Stimulated activated CD4-positive, alpha-beta T cell treated with anti-CD3 and anti-CD28 coated beads, TNF-alpha, amount 100 ng/mL, for 24 hours (primary cell): ENCODE measurements around the gene SORT1.
"Not testable (repeated sequence)": the region's sequence is repeated elsewhere in the genome, so short reads cannot be mapped to it uniquely, and the experiment has no call there.

ENCODE experiments used
- DNase-seq, 3 experiments: peaks; one replicate each; pipeline ENCODE4 v3.0.0-alpha.2; 2020; ENCODE audit warnings: low read depth in 3 of 3

Gene SORT1

DNA sequence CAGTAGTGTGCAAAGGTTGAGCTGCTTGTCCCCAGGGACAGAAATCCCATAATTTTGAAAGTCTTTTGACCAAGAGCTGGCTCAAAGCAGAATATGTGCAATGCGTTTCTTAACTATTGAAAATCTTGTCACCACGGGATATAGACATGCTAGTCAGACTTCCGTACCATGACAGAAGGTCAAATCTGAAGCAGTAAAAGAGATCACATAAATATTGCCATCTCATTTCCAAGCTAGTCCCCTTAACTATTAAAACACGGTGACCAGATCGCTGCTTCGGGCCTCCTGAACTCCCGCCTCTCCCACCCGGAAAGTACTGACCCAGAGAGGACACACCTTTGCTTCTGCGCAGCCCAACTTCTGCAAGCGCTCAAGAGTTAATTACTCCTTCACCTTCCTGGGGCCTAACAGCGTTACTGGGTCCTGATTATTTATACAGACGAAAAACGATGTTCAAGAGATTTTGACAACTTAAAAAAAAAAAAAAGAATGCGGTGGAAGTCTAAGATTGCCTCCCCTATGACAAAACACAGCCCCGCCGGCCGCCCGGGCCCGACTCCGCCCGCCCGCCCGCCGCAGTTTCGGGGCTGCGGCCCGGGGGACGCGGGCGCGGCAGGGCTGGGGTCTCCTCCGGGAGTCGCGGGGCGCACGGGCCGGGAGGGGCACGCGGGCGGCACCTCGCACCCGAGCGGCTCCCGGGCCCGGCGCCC lies 692 bp downstream of the SORT1 start:
- no peak for DNase-seq

DNA sequence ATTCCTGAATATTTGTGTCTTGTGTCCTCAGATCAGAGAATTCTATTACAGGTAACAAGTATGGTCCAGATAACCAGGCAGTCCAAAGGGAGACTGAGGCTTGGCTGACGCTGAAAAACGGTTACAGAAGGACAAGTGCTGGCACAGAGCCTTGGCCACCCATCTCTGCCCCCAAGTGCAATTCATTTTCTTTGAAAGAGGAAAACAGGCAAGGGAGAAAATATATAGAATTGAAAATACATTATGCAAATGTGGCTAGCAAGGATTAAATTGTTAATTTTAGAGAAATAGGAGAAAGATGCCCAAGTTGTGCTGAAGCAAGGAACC lies 1.2 kb downstream of the SORT1 start:
- DNase-seq = no peak

DNA sequence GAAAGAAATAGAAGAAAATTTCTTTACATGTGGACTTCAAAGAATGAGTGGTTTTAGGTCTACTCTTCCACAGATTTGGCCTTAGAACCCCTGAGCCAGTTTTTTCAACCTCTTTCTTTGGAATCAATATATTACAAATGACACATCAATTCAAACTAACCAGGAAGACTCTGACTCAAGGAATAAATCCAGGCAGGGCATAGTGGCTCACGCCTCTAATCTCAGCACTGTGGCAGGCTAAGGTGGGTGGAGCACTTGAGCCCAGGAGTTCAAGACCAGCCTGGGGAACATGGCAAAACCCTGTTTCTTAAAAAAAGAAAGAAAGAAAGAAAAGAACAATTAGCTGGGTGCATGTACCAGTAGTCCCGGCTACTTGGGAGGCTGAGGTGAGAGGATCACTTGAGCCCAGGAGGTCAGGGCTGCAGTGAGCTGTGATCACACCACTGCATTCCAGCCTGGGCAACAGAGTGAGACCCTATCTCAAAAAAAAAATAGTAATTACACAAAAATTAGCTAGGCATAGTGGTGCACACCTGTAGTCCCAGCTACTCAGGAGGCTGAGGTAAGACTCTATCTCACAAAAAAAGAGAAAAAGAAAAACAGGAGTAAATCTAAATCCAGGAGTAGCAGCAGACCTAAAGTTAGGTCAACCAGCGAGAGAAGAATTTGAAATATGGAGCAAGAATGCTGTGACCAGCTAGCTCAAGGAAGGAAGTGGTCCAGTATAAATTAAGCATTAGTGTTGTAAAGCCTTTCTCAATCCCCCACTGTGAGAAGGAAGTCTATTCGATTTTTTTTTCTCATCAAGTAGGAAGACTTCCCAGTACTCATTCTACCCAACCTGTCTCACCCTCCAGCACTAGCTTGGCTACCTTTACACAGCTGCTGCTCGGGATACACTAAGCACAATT lies 1.9 kb downstream of the SORT1 start:
- no peak for DNase-seq

DNA sequence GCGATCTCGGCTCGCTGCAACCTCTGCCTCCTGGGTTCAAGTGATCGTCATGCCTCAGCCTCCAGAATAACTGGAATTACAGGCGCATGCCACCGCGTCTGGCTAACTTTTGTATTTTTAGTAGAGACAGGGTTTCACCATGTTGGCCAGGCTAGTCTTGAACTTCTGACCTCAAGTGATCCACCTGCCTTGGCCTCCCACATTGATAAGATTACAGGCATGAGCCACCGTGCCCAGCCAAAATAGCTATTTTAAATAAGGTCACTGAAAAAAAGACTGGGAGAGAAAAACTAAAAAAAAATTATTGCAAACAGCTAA lies 2.5 kb downstream of the SORT1 start:
- DNase-seq = not testable (repeated sequence)

DNA sequence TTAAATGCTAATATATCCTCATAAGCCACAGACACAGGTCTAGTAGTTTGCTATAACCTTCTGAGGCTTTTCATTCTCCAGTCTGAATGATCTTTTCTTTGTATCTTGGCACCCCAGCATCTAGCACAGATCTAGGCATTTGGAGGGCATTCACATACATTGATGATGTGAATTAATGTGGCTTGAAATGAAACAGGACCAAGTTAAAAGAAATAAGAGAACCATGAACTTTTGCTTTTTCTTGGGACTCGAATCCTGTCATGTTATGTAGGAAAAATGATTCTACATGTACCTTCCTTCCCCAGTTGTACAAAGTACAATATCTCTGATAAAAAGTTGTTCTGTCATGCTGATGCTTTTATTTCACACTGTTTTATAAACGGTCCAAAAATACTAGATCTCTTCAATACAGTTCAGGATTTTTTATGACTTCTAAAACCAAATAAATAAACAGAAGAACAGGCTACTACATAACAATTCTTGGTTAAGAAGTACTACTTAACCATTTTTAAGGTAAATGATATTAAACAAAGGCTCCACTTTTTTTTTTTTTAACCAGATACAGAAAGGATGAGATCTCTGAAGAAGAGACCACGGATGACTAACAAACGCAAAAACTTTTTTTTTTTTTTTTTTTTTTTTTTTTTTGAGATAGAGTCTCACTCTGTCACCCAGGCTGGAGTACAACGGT lies 3.0 kb downstream of the SORT1 start:
- no peak for DNase-seq

DNA sequence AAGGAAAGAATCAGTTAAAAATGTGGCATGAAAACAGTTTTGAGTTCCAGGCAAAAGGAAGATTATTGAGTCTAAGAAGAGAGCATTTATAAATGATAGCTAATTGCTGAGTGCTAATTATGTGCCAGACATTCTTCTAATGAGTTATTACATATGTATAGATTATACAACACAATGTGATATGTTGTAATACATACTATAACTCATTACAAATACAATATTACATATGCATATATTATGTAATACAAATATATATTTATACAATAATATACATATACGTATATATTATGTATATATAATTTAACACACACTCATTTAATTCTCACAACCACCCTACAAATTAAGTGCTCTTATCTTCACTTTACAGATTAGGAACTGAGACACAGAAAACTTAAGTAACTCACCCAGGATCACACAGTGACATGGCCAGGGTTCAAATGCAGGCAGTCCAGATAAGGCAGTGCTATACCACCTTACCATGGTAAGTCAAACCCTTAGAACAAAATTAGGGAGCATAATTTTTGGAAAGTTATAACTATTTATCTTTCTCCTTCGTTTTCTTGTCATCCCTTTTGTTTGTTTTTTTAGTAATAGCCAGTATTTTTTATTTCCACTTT lies 4.0 kb downstream of the SORT1 start:
- DNase-seq = no peak

DNA sequence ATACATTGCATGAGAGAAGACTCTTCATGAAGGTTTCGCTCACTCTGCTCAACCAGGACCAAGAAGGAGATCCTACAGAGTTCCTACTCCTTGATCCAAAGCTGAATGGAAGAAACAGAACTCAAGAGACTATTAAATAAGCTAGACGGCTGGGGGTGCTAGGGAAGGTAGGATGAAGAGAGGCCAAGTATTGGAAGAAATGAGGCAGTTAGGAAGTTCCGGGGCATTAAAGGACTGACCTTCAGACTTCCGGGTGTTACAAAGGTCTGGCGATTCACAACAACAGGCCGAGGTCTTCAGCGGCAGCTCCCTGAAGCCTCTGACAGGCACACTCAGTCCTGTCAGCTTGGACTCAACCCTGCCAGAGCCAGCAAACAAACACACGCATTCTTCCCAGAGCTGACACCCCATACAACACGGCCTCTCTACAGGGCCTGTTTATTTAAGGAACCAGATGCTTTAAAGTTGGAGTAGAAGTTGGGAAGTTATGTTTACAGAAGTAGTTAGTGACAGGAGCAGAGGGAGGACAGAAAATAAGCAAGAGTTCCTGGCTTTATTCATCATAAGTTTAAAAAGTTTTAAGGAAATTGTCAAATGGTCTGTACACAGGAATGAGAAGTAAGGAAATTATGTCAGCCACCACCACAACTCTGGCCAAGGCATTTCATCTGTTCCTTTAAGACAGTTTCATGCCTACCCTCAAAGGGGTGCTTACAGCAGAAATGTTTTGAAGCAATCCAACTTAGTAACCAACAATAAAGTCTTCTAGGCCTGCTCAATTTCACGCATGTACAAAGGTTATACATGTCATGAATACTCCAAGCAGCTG lies 4.7 kb downstream of the SORT1 start:
- DNase-seq = no peak

DNA sequence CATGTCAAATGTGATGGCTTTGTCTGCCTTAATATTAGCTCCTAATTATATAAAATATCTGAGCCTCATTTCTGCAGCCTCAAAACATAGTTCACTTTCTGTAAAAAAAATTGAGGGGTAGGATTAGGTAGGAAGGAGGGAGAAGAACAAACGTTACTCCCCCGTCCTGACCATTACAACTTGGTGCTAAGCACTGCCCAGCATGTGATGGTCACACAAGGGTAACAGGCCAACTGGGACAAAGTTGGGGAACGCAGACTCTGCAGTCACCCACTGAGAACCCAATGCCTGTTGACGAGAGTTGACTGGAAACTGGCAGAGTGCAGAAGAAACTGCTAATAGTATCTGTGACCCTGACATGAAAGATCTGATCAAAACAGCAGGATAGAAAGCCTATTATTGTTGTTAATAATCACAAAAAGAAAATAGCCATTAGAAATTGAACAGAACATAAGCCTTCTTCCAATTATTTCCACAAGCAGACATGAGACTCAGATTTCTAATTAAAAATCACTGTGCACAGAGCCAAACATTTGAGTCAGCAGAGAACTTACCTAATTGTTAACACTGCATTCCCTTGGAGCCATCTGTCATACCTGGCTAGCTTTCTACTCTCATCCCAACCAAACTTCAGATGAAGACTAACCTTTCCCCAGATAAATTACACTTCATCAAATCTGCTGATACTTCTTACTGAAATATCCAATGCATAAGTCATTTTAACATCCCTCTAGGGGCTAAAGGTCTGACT lies 5.5 kb downstream of the SORT1 start:
- no peak for DNase-seq

DNA sequence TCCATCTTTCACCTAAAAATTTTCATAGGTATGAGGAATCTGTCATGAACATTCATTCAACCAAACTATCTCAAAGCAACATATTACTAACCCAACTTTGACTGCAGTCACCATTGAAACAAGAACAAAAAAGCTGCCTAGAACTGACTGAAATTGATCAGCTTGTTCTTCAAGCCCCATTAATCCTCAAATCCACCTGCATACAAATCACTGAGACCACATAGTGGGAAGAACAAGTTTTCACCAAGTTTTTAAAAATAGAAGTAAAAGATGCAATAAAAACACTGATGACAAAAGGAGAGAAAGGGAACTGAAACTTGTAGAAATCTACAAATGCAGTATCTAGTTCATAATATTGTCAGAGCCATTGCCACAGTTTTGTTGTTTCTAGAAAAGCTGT lies 6.1 kb downstream of the SORT1 start:
- no peak for DNase-seq

DNA sequence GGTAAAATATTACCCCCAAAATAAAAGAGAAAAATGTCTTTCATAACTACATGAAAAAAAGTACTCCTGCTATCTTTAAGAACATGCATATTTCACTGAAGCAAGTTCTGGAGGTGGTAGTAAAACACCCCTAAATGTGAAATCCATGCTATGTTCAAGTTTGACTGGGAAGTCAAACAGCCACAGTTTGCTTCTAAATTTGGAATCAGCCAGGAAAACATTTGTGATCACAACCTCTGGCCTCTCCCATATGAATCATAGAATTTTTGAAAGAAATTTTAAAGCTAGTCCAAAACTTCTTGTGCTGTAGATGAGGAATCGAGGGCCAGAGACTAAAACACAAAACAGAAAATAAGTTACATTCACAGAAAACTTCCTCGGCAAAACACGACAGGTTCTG lies 6.6 kb downstream of the SORT1 start:
- DNase-seq = no peak

DNA sequence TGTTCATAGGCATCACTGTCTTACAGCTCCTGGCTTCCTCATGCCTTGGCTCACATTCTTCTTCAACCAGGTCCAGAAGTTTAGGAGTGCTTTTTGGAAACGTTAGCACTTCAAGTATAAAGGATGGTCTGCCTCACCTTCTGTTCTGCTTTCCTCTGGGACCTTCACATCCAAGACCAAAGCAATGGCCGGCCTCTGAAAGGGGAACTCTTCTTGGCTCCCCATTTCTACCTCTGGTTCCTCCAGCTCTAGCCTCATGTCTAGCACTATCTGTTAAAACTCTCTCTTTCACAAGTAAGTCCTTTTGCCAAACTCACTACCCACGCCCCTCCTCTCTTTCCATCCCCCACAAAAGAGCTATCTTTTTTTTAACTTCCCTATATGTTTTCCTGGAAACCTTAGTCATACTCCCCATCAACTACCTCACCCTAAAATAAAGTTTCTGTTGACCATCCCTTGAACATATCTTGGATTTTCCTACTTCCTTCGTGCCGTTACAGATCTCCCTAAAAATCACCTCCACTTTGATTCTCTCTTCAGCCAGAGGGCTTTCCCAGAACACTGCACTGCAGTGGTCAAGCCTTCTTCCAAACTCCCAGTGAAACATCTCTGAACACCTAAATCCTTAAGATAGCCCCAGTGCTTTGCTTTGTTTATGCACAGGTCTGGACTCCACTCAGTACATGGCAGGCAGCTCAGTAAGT lies 7.9 kb downstream of the SORT1 start:
- no peak for DNase-seq

DNA sequence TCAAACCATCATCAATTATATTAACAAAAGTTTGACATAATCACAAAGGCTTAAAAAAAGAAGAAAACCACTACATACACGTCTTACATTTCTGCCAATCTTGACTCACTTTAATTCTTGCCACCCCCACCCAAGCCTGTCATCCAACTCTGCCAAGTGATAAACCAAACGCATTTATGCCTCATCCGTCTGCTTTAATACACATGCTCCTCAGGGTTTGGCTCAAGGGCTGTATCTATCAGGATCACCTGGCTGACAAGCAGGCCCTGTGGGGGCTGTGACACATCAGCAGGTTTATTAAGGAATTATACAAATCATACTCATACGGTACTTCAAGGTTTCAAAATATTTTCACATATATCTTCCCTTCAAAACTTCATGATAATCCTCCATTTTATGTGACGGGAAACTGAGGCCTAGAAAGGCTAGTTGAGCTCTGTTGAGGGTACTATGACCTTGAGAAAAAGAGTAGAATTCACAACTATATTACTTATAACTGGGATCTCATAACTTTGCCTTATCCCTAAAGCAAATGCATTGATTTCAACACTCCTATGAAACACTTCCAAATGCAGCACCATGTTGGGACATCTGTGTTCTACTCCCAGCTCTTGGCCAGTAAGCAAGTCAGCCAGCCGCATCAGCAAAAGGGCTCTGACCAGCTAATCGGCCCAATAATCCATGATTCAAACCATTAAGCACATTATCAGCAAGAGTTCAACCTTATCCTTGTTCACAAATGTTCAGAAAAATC lies 8.7 kb downstream of the SORT1 start:
- no peak for DNase-seq

DNA sequence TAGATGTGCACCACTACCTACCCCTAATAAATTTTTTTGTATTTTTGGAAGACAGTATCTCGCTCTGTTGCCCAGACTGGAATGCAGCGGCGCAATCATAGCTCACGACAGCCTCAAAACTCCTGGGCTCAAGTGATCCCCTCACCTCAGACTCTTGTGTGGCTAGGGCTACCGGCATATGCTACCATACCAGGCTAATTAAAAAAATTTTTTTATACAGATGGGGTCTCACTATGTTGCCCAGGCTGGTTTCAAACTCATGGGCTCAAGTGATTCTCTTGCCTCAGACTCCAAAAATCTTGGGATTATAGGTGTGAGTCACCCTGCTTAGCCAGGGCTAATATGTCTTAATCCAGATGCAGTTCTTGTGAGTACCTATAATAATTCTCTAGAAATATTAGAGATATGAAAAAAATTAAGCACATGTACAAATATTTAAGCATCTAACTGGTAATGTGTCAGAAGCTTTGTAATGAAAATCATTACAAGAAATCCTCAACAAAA lies 9.5 kb downstream of the SORT1 start:
- DNase-seq = no peak

DNA sequence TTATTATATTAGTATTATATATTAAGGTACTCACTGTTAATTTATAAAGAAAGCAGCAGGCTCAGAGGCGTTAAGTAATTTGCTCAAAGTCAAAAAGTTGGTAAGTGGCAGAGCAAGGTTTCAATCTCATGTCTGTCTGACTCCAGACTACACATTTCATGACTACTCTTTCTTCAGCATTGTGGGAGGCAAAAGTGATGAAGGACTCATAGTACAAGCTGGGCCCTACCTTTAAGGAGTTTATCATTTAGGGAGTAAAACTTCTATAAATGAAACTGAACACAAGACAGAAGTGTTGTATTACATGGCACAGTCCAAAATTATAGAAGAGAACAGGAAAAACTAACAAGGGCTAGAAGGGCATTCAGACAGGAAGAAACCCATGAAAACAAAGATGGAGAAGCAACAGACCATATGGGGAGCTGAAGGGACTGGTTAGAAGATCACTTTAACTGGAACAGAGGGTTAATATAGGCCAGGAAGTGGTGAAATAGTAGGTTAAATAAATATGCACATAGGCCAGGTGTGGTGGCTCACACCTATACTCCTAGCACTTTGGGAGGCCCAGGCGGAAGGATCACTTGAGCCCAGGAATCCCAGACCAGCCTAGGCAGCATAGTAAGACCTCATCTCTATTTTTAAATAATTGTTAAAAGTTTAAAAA lies 11.5 kb downstream of the SORT1 start:
- DNase-seq = no peak

DNA sequence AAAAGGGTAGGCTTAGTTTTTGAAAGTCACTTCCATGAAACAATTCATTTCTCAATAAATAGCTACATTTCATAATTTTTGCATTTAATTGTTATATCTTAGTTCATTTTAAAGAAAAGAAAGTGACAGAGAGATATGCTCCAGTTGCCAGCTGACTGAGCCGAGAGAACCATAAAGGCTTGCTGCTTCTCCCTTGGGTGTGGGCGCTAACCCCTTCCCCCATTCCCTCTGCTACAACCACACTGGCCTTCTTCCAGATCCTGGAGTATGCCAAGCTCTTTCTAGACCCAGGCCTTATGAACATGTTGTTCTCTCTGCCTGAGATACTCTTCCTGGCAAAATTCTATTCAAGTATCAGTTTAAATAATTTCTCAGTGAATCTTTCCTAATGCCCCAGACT lies 12.3 kb downstream of the SORT1 start:
- no peak for DNase-seq

DNA sequence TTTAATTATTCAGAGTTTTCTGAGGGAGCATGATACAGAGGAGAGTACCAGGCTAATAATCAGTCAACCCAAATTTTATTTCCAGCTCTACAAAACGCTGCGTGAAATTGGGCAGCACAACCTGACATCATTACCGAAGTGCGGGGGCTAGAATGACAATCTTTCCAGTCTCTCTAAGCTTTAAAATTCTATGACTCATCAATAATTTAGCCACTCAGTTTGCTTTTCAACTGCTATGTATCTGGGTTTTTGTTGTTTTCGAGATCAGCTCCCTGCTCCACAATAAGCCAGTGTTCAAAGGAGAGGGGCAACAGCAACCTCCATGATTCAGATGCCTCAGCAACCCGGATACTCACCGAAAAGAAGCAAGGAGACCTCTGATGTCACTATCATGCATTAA lies 13.9 kb downstream of the SORT1 start:
- no peak for DNase-seq

DNA sequence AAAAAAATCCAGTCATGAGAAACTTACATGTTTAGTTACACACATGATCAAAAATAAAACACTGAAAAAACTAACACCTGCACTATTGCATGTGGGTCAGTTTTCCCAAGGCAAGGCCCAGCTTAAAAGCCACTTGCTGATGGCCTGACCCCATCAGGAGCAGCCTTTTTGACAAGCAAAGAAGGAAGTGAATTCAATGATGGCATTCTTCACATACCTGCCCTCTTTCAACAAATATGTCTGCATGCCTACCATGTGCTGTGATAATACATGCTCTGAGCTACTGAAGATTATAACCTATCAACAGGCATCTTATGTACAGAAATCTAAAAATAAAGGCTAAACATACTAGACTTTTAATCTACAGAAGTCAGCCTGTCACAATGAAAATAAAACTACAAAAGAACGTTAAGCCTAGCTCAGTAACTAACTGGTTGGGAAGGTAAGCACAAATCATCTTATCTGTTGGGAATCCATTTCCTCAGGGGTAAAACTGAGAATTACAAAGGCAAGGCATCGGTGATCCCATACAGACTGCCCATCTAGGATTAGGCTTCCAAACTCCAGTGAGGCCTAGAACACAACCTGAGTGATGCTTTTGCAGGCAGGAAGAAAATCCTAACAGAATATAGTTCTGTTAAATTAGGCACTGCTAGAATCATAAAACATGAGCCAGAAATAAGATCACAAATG lies 14.5 kb downstream of the SORT1 start:
- DNase-seq = no peak

DNA sequence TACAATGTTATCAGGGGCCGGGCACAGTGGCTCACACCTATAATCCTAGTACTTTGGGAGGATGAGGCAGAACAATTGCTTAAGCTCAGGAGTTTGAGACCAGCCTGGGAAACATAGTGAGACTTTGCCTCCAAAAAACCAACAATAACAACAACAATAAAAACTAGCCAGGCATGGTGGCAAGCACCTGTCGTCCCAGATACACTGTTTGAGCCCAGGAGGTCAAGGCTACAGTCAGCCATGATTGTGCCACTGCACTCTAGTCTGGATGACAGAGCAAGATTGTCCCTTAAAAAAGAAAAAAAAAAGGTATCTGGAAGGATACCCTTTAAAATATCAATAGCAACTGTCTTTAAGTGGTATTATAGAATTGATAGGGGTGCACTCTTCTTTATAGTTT lies 16.1 kb downstream of the SORT1 start:
- DNase-seq = no peak
